ENCODE measurements around the gene NOSTRIN. TPM values are rescaled to one million over a fixed set of nuclear protein-coding genes. Genes with fewer than 3 reads are reported as not detected.
A peak's percentile ranks its signal among the peaks of the same experiment; 100 is the strongest.
"Not testable (repeated sequence)": the region's sequence is repeated elsewhere in the genome, so short reads cannot be mapped to it uniquely, and the experiment has no call there.

Gene NOSTRIN
- total RNA-seq, 1 donor, result 0.27 TPM

- not testable (repeated sequence) for DNase-seq (ENCODE audit: low read depth in 2 of 3, low spot score in 2 of 3)
These were observed 68.4 kb downstream of the NOSTRIN start for GRCh38 chr2:168870824-168871223.

GRCh38 chr2:168874368-168875054 is 72.1 kb downstream of the NOSTRIN start:
- no peak for DNase-seq (ENCODE audit: low read depth in 2 of 3, low spot score in 2 of 3)

DNA sequence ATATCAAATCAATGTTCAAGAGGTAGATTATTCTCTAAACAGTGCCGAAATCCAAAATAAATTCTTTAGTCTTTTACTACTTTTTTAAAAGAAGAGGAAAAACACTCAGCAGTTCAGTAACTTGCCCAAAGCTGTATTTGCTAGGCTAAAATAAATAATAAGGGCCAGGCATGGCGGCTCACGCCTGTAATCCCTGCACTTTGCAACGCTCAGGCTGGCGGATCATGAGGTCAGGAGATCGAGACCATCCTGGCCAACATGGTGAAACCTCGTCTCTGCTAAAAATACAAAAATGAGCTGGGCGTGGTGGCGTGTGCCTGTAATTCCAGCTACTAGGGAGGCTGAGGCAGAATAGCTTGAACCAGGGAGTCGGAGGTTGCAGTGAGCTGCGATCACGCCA is 79.7 kb downstream of the NOSTRIN start:
- not testable (repeated sequence) for DNase-seq (ENCODE audit: low read depth in 2 of 3, low spot score in 2 of 3)

DNA sequence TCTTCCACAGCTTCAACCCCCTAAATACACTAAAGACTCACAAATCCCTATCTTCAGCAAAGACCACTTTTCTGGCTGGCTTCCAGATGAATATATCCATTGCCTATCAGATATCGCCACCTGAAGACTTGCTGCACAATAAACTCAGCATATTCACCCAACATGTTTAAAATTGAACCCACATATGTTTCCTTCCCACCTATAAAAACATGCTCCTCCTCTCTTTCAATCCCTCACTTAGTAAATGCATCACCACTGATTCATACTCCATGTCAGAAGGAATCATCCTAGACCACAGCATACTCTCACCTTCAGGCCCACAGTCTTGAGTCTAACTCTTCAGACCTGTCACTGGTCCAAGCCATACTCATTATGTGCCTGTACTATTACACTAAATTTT is 82.5 kb downstream of the NOSTRIN start:
- no peak for DNase-seq (ENCODE audit: low read depth in 2 of 3, low spot score in 2 of 3)

- DNase-seq (ENCODE audit: low read depth in 2 of 3, low spot score in 2 of 3), result no peak
These were observed 87.2 kb downstream of the NOSTRIN start for GRCh38 chr2:168889635-168890005.

- peak; percentile 50 to 96 (median 88) for DNase-seq (ENCODE audit: low read depth in 2 of 3, low spot score in 2 of 3)
These were observed 87.8 kb downstream of the NOSTRIN start, which contains the start of gene SPC25 for GRCh38 chr2:168890006-168890782. TSS of gene SPC25 (minus strand) at chr2:168890430. CDS start at chr2:168889519, 911 bp downstream.

GRCh38 chr2:168892327-168892726 is 89.9 kb downstream of the NOSTRIN start:
- no peak for DNase-seq (ENCODE audit: low read depth in 2 of 3, low spot score in 2 of 3)

DNA sequence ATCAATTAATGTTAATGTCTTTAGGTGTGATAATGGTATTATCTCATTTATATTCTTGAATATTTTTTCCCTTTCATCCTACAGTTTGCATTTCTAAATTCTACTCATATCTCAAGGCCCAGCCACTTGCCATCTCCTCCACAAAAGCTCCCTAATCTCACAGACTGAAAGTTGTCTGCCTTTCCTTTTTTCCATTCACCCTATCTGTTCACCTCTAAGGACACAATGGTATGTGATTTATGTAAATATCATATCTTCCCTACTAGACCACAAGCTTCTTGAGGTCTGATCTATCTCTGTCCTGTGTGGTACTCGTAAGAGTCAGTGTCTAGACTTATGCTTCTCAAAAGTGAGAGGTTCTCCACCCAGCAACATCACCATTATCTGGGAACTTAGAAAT is 91.7 kb downstream of the NOSTRIN start:
- DNase-seq (ENCODE audit: low read depth in 2 of 3, low spot score in 2 of 3), result no peak

GRCh38 chr2:168894720-168895119 is 92.3 kb downstream of the NOSTRIN start:
- DNase-seq (ENCODE audit: low read depth in 2 of 3, low spot score in 2 of 3), result no peak

DNA sequence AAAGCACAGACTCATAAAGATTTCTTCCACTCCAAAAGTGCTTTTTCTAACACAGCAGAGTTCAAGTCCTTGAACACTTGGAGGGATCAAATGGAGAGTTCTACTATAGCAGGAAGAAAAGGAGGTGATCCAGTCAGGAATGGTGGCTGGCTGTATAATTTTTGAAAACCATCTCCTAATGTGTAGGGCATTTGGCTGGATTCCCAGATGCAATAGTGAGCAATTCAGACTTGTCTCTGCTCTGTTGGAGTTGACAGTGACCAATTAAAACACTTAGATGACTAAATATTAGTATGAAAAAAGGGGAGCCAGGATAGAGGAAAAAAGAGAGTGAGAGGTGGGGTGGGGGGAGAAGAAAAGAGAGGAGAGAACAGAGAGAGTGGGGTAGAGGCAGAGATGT is 93.3 kb downstream of the NOSTRIN start:
- DNase-seq (ENCODE audit: low read depth in 2 of 3, low spot score in 2 of 3), result no peak

- no peak for DNase-seq (ENCODE audit: low read depth in 2 of 3, low spot score in 2 of 3)
These were observed 94.3 kb downstream of the NOSTRIN start for GRCh38 chr2:168896783-168897182.

GRCh38 chr2:168897449-168897848 is 95.0 kb downstream of the NOSTRIN start:
- no peak for DNase-seq (ENCODE audit: low read depth in 2 of 3, low spot score in 2 of 3)

DNA sequence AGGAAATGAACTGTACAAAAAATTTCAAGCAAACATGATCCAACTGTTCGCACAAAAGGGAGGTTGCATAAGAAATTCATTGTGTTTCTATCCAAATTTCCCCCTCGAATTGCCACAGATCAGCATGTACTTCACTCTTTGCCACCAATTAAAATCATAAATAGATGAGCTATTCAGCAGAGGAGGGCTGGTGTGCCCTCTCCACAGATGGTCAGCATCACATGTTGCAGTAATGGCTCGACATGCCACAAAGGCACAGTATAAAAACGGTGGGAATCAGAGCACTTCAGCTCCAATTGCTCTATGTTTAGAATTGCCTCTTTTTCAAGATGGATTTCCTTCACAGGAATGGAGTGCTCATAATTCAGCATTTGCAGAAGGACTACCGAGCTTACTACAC is 98.6 kb downstream of the NOSTRIN start, which contains the start of gene G6PC2:
TSS of gene G6PC2 (plus strand) at position 289 of the 400 bp plus-strand sequence. CDS start at position 330, 41 bp downstream.
- no peak for DNase-seq (ENCODE audit: low read depth in 2 of 3, low spot score in 2 of 3)

DNA sequence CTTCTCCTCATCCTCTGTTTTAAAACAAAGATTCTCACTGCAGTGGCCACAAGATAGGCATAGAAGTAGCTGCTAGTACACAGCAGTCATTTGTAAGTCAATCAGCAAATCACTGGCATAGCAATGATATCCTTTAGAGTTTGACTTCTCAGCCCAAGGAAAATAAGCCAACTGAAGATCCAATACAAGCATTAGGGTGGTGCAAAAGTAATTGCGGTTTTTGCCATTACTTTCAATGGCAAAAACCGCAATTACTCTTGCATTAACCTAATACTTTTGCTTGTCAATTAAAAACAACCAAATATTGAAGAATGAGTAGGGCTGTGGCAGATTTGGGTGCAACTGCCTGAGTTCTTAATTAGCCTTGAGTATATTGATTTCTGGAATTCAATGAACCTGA is 101.5 kb downstream of the NOSTRIN start:
- DNase-seq (ENCODE audit: low read depth in 2 of 3, low spot score in 2 of 3), result no peak

DNA sequence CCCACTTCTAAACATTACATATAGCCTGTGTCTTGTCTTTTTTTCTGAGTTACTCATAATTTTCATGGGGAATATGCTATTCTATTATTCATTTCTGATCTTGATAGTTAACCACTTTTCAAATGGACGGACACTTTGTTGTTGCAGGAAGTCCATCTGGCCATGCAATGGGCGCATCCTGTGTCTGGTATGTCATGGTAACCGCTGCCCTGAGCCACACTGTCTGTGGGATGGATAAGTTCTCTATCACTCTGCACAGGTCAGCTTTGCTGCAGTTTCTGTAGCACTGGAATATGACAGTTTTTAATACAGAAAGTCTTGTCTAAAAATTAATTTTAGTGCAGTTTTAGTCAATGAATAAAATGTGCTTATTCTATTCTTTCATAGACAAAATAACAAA is 101.9 kb downstream of the NOSTRIN start:
- DNase-seq (ENCODE audit: low read depth in 2 of 3, low spot score in 2 of 3), result no peak

- DNase-seq (ENCODE audit: low read depth in 2 of 3, low spot score in 2 of 3), result peak in 1 of 3 donors; percentile 43
These were observed 105.7 kb downstream of the NOSTRIN start for GRCh38 chr2:168907940-168908662.

GRCh38 chr2:168910330-168910729 is 107.9 kb downstream of the NOSTRIN start:
- DNase-seq (ENCODE audit: low read depth in 2 of 3, low spot score in 2 of 3), result no peak

DNA sequence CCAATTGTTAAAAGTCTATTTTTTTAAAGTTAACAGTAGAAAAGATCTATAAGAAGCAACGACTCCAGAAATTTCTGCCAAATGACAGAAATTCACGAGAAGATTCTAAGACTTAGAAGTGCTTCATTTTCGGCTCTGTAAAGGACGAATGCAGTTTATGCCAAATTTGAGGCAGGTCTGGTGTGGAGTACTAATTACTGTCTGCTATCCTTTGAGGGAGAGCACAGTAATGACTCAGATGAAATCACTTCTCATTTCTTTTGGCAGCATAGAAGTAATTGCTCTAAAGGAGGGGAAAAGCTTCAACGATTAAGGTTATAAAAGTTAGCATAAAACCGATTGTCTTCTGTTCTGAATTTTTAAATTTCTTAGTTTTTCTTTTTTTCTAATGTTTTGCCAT is 110.0 kb downstream of the NOSTRIN start:
- DNase-seq (ENCODE audit: low read depth in 2 of 3, low spot score in 2 of 3), result peak in 1 of 3 donors; percentile 52

DNA sequence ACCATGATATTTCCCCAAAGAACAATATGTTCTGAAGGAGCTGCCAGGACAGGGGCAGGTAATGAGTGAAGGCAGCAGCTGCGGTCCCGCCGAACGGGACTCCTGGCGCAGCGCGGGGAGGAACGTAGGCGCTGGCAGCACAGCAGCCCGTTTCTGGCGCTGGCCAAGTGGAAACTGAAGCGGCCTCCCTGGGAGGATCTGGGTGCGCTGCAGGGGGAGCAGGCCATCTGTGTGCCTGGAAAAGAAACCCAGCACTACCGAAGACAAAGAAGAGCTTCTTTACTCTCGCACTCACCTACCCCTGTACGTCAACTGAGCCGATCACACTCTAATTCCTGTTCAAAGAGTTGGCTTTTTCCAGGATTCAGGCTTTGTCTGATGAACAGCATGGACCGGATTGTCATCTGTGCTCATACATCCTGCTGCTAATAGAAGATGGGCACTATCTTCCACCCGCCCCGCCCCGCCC is 110.5 kb downstream of the NOSTRIN start:
- peak in 1 of 3 donors; percentile 31 for DNase-seq (ENCODE audit: low read depth in 2 of 3, low spot score in 2 of 3)

DNA sequence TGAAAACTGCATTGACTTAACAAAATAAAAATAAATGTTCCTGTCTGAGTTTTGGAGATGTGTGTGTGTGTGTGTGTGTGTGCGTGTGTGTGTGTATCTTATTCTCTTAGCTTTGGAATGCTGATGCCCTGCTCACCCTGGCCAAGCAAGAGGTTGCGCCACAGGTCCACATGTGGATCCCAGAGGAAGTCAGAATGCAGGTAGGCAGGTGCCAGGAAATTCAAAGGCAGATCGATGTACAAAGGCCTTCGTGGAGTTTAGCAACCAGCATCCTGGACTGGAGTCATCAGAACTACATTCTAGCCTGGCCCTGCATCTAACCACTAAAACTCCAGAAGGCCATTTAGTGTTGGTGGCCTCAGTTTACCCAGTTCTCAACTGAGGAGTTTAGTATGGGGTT is 111.1 kb downstream of the NOSTRIN start:
- DNase-seq (ENCODE audit: low read depth in 2 of 3, low spot score in 2 of 3), result no peak

All from hematopoietic multipotent progenitor cell (in vitro differentiated cells).